Neutrophil (primary cell): Measurements from ENCODE around the gene PAFAH2.

Experiments used
- H3K27ac ChIP-seq: fragments of 200-600 bp; sonication (generic); 2 replicates; pipeline ENCODE4 v1.5.1; 2016; ENCODE audit warnings: mild to moderate bottlenecking, moderate library complexity
- H3K27me3 ChIP-seq: fragments of 200-600 bp; sonication (generic); 2 replicates; pipeline ENCODE4 v1.6.0; 2016; ENCODE audit warnings: mild to moderate bottlenecking
- H3K36me3 ChIP-seq: fragments of 200-600 bp; sonication (generic); 2 replicates; pipeline ENCODE4 v1.5.1; 2017
- H3K4me1 ChIP-seq, 2 experiments: fragments of 200-600 bp in 1 of 2; sonication (generic) in 1 of 2; 1 replicate in 1 of 2; 2 replicates in 1 of 2; pipeline versions ENCODE4 v1.5.1 to v1.6.1; 2013 to 2016; ENCODE audit warnings: low read depth in 1 of 2, low read length in 1 of 2, mild to moderate bottlenecking in 1 of 2, moderate library complexity in 1 of 2; ENCODE audit not compliant: control insufficient read depth in 1 of 2, insufficient read depth in 1 of 2
- H3K4me3 ChIP-seq, 2 experiments: fragments of 200-600 bp in 1 of 2; sonication (generic) in 1 of 2; 1 replicate in 1 of 2; 2 replicates in 1 of 2; pipeline ENCODE4 v1.5.1; 2013 to 2016; ENCODE audit warnings: low read depth in 1 of 2, low read length in 1 of 2, mild to moderate bottlenecking in 1 of 2, moderate library complexity in 1 of 2
- H3K9me3 ChIP-seq: fragments of 200-600 bp; sonication (generic); 2 replicates; pipeline ENCODE4 v1.5.1; 2016
- CTCF ChIP-seq: fragments of 200-600 bp; sonication (generic); IDR thresholded peaks from 2 replicates; pipeline ENCODE4 v1.5.1; 2016; ENCODE audit warnings: antibody characterized with exemption

PAFAH2 gene

DNA sequence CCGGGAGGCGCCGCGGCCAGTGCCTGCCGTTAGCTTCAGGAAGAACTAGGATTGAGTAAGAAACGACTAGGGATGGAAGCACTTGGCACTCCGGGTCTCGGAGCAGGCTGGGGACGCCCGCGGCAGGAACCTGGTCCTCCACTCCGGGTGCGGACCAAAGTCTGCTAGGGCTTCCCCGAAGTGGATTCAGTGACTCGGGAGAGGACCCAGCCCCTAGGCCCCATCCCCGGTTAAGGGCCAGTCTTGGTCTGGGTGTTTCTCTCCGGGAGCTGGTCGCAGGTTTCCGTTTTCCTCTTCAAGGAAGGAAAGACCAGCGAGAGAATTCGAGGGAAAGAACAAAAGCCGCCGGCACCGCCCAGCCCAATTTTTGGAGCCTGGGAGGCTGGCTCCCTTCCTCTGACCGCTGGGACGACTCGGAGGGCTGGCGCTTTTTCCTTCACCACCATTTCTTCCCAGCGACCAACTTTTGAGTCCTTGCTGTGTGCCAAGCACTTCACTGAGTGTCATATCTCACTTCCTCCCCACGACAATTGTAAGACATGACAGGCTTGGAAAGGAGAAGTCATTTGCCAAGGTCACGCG lies 74.8 kb downstream of the PAFAH2 start:
- H3K4me1 ChIP-seq, result peaks cover 20 to 23% of the 10 kb centered on the region in 2 experiments
- TF ChIP-seq CTCF, result no peak
- no peaks in the 10 kb centered on the region for H3K9me3 ChIP-seq
- peak overlapping the region; percentile 58 to 66 for H3K4me3 ChIP-seq
- H3K36me3 ChIP-seq, result no peaks in the 10 kb centered on the region
- peaks cover 9% of the 10 kb centered on the region for H3K27me3 ChIP-seq
- peak overlapping the region; percentile 41 for H3K27ac ChIP-seq

GRCh38 chr1:25922056-25922970 lies 75.5 kb downstream of the PAFAH2 start:
- Histone ChIP-seq H3K36me3 (no peaks in the 10 kb centered on the region), H3K4me3 (peak overlapping the region; percentile 58 to 66), H3K27me3 (peaks cover 9% of the 10 kb centered on the region), H3K9me3 (no peaks in the 10 kb centered on the region), H3K27ac (no peak overlapping the region), H3K4me1 (peaks cover 20 to 23% of the 10 kb centered on the region in 2 experiments)
- no peak for TF ChIP-seq CTCF

DNA sequence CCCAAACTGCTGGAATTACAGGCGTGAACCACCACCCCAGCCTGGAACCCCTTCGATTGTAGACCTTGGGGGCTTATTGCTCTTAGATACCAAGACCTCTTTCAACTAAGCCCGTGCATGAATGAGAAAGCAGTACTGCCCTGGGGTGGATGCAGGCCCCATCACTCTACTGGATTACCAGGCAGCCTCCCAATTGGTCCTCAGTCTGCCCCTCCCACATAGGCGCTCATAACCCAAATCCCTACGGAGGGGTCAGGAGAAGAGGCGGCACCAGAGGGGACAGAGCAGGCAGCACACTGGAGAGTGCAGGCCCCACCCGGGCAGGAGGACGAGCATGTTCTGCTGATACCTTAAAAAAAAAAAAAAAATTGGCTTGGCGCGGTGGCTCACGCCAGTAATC lies 79.2 kb downstream of the PAFAH2 start:
- Histone ChIP-seq H3K4me1 (peaks cover 16% of the 10 kb centered on the region in 2 experiments), H3K27ac (no peak overlapping the region), H3K36me3 (no peaks in the 10 kb centered on the region), H3K27me3 (peaks cover 9% of the 10 kb centered on the region), H3K4me3 (no peak overlapping the region), H3K9me3 (no peaks in the 10 kb centered on the region)
- no peak for TF ChIP-seq CTCF

GRCh38 chr1:25917996-25918395 lies 79.9 kb downstream of the PAFAH2 start:
- H3K4me3 ChIP-seq, result no peak overlapping the region

DNA sequence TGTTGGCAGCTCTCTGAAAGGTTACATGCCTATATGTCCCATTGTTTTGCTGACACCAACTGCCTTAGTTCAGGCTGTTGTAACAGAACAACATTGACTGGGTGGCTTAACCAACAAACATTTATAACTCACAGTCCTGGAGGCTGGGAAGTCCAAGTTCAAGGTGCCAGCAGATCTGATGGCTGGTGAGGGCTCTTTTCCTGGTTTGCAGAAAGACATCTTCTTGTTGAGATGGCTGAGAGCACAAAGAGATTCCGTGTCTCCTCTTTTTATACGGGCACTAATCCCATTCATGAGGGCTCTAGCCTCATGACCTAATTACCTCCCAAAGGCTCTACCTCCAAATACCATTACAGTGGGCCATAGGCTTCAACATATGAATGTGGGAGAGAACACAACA lies 81.4 kb downstream of the PAFAH2 start:
- H3K9me3 ChIP-seq, result no peaks in the 10 kb centered on the region
- no peaks in the 10 kb centered on the region for H3K27me3 ChIP-seq
- no peak overlapping the region for H3K4me3 ChIP-seq
- no peaks in the 10 kb centered on the region for H3K4me1 ChIP-seq
- H3K27ac ChIP-seq, result no peak overlapping the region
- H3K36me3 ChIP-seq, result no peaks in the 10 kb centered on the region
- no peak for TF ChIP-seq CTCF

More at GRCh38 chr1:25917996-25918395, 79.9 kb downstream of the PAFAH2 start:
- Histone ChIP-seq H3K27me3 (peaks cover 9% of the 10 kb centered on the region), H3K36me3 (no peaks in the 10 kb centered on the region), H3K9me3 (no peaks in the 10 kb centered on the region), H3K4me1 (peaks cover 10% of the 10 kb centered on the region in 2 experiments), H3K27ac (no peak overlapping the region)
- TF ChIP-seq CTCF, result no peak
